T-cell (primary cell): ENCODE results near the gene CTSH. TPM values are rescaled to one million over a fixed set of nuclear protein-coding genes. Genes with fewer than 3 reads are reported as not detected.

Experiments
- ATAC-seq, 4 experiments: fragments of 200-7000 bp in 3 of 4; fragments of 150-1000 bp in 1 of 4; cut with Tn5 transposase; replicated peaks in 1 of 4; 1 replicate in 3 of 4; 2 replicates in 1 of 4; pipeline ENCODE4 v1.10.0; 2021; ENCODE audit warnings: moderate library complexity in 3 of 4, mild to moderate bottlenecking in 2 of 4, moderate number of reproducible peaks in 1 of 4
- CTCF ChIA-PET, 2 donors: fragments of 300-600 bp; sonication (Branson Sonifier 250); formaldehyde crosslinking; loops; one replicate each; lab custom pipeline; 2022; ENCODE audit warnings: antibody characterized with exemption in 2 of 2; lab: Charles Lee
- POLR2A ChIA-PET, 2 donors: fragments of 300-600 bp; sonication (Branson Sonifier 250); formaldehyde crosslinking; loops; one replicate each; lab custom pipeline; 2022; ENCODE audit warnings: antibody characterized with exemption in 2 of 2; lab: Charles Lee
- DNase-seq, 35 experiments: peaks; one replicate each; pipeline versions ENCODE4 v3.0.0 to v3.0.0-alpha.2; 2013 to 2023
- H3K27ac ChIP-seq: one replicate; pipeline ENCODE4 v1.5.1; 2013; ENCODE audit warnings: low read length
- H3K27me3 ChIP-seq, 2 experiments: replicated peaks in 1 of 2; 1 replicate in 1 of 2; 2 replicates in 1 of 2; pipeline versions ENCODE4 v1.6.1 to v1.7.0; 2013; ENCODE audit warnings: low read length in 1 of 2, mixed read lengths in 1 of 2; ENCODE audit not compliant: control insufficient read depth in 2 of 2, insufficient read depth in 2 of 2; ENCODE audit errors: extremely low read depth in 1 of 2
- H3K36me3 ChIP-seq, 2 donors: 1 replicate in 1 of 2; 2 replicates in 1 of 2; pipeline versions ENCODE4 v1.6.1 to v1.7.0; 2013; ENCODE audit warnings: low read length in 1 of 2; ENCODE audit not compliant: control insufficient read depth in 2 of 2, insufficient read depth in 1 of 2; ENCODE audit errors: extremely low read depth in 1 of 2
- H3K4me1 ChIP-seq, 2 experiments: 1 replicate in 1 of 2; 2 replicates in 1 of 2; pipeline versions ENCODE4 v1.6.1 to v1.7.0; 2013; ENCODE audit warnings: low read length in 2 of 2, mixed read lengths in 1 of 2; ENCODE audit not compliant: insufficient read depth in 2 of 2, control insufficient read depth in 1 of 2; ENCODE audit errors: extremely low read depth in 1 of 2
- H3K4me3 ChIP-seq, 2 donors: 1 replicate in 1 of 2; 2 replicates in 1 of 2; pipeline versions ENCODE4 v1.5.1 to v1.7.0; 2013; ENCODE audit warnings: mild to moderate bottlenecking in 2 of 2, low read length in 1 of 2, moderate library complexity in 1 of 2; ENCODE audit not compliant: control insufficient read depth in 1 of 2; ENCODE audit errors: extremely low read depth in 1 of 2
- H3K9me3 ChIP-seq: 2 replicates; pipeline ENCODE4 v1.7.0; 2013
- H3K27ac Mint-ChIP-seq, 2 donors: one replicate each; pipeline ENCODE4 v1.8.0; 2020 to 2021; ENCODE audit warnings: mild to moderate bottlenecking in 2 of 2, mixed read lengths in 2 of 2
- H3K27me3 Mint-ChIP-seq, 2 donors: one replicate each; pipeline ENCODE4 v1.8.0; 2021 to 2022; ENCODE audit warnings: mixed read lengths in 2 of 2
- H3K36me3 Mint-ChIP-seq: one replicate; pipeline ENCODE4 v1.8.0; 2021; ENCODE audit warnings: mixed read lengths
- H3K4me1 Mint-ChIP-seq, 3 donors: one replicate each; pipeline ENCODE4 v1.8.0; 2020 to 2022; ENCODE audit warnings: mixed read lengths in 3 of 3, mild to moderate bottlenecking in 1 of 3
- H3K4me3 Mint-ChIP-seq, 3 donors: one replicate each; pipeline ENCODE4 v1.8.0; 2020 to 2022; ENCODE audit warnings: mild to moderate bottlenecking in 3 of 3, mixed read lengths in 3 of 3, moderate library complexity in 3 of 3
- H3K9me3 Mint-ChIP-seq, 3 donors: one replicate each; pipeline ENCODE4 v1.8.0; 2020 to 2022; ENCODE audit warnings: mixed read lengths in 3 of 3
- WGBS: methylation state at CpG from one replicate; pipeline ENCODE4 v1.1.5; 2013; ENCODE audit warnings: missing lambda C conversion rate; ENCODE audit not compliant: insufficient coverage; 5-methylcytosine and 5-hydroxymethylcytosine counted together
- total RNA-seq, 35 experiments: library from RNA in 6 of 35; stranded (reverse) in 6 of 35; fragments of 120-200 nt in 1 of 35; gene quantifications; one replicate each; pipeline versions ENCODE4 v1.2.1 to v1.2.4 and lab custom pipeline; 2013 to 2026

Gene CTSH
- total RNA-seq, 5 donors from 2014 or later (not counting 1 experiment from before 2014, with no cell fraction given), result 8.5 to 49.7 (median 19.2) TPM

GRCh38 chr15:78984041-78984440, 39.2 kb upstream of the CTSH start:
- H3K36me3 ChIP-seq, result no peaks in the 10 kb centered on the region
- H3K36me3 Mint-ChIP-seq, result no peaks in the 10 kb centered on the region
- H3K27me3 Mint-ChIP-seq, result peaks cover 5 to 9% of the 10 kb centered on the region in 2 donors
- H3K4me3 Mint-ChIP-seq, result no peak overlapping the region
- no peaks in the 10 kb centered on the region for H3K4me1 ChIP-seq
- WGBS, result 88% methylated on average over 1 of the region's 1 CpG
- DNase-seq (no peak), ATAC-seq (no peak)
- CTCF ChIA-PET, result no interaction called here
- H3K27me3 ChIP-seq, result peaks cover 0 to 19% of the 10 kb centered on the region in 2 experiments
- no peak overlapping the region for H3K4me3 ChIP-seq
- H3K9me3 ChIP-seq, result no peaks in the 10 kb centered on the region
- H3K9me3 Mint-ChIP-seq, result no peaks in the 10 kb centered on the region
- POLR2A ChIA-PET, result no interaction called here
- no peak overlapping the region for H3K27ac ChIP-seq
- H3K4me1 Mint-ChIP-seq, result no peaks in the 10 kb centered on the region
- no peak overlapping the region for H3K27ac Mint-ChIP-seq

- Histone ChIP-seq H3K27me3 (peaks cover 0 to 24% of the 10 kb centered on the region in 2 experiments), H3K4me3 (no peak overlapping the region), H3K9me3 (no peaks in the 10 kb centered on the region), H3K4me1 (no peaks in the 10 kb centered on the region), H3K27ac (no peak overlapping the region), H3K36me3 (no peaks in the 10 kb centered on the region)
- 57% methylated on average over 5 of the region's 5 CpGs for WGBS
- H3K36me3 Mint-ChIP-seq, result no peaks in the 10 kb centered on the region
- DNase-seq (no peak), ATAC-seq (no peak)
- ChIA-PET POLR2A (no interaction called here), CTCF (no interaction called here)
- no peaks in the 10 kb centered on the region for H3K9me3 Mint-ChIP-seq
- H3K4me1 Mint-ChIP-seq, result no peaks in the 10 kb centered on the region
- no peak overlapping the region for H3K4me3 Mint-ChIP-seq
- no peak overlapping the region for H3K27ac Mint-ChIP-seq
- peaks cover 5 to 8% of the 10 kb centered on the region in 2 donors for H3K27me3 Mint-ChIP-seq
These were observed 38.5 kb upstream of the CTSH start for GRCh38 chr15:78983146-78983918.

GRCh38 chr15:78982736-78983135, 37.9 kb upstream of the CTSH start:
- no peak for ATAC-seq
- H3K4me1 ChIP-seq, result no peaks in the 10 kb centered on the region
- DNase-seq, result no peak
- no peak overlapping the region for H3K4me3 Mint-ChIP-seq
- CTCF ChIA-PET, result no interaction called here
- peaks cover 0 to 23% of the 10 kb centered on the region in 2 experiments for H3K27me3 ChIP-seq
- H3K27ac ChIP-seq, result no peak overlapping the region
- 81% methylated on average over 9 of the region's 10 CpGs for WGBS
- no peak overlapping the region for H3K4me3 ChIP-seq
- no peaks in the 10 kb centered on the region for H3K9me3 Mint-ChIP-seq
- POLR2A ChIA-PET, result no interaction called here
- H3K9me3 ChIP-seq, result no peaks in the 10 kb centered on the region
- H3K27me3 Mint-ChIP-seq, result peaks cover 5 to 7% of the 10 kb centered on the region in 2 donors
- H3K4me1 Mint-ChIP-seq, result no peaks in the 10 kb centered on the region
- no peak overlapping the region for H3K27ac Mint-ChIP-seq
- no peaks in the 10 kb centered on the region for H3K36me3 ChIP-seq
- H3K36me3 Mint-ChIP-seq, result no peaks in the 10 kb centered on the region

GRCh38 chr15:78981532-78982313, 36.9 kb upstream of the CTSH start:
- Histone ChIP-seq H3K9me3 (no peaks in the 10 kb centered on the region), H3K4me3 (no peak overlapping the region), H3K36me3 (no peaks in the 10 kb centered on the region), H3K4me1 (no peaks in the 10 kb centered on the region), H3K27me3 (peaks cover 0 to 21% of the 10 kb centered on the region in 2 experiments), H3K27ac (no peak overlapping the region)
- no peaks in the 10 kb centered on the region for H3K36me3 Mint-ChIP-seq
- no peak overlapping the region for H3K4me3 Mint-ChIP-seq
- WGBS, result 79% methylated on average over 8 of the region's 11 CpGs
- ChIA-PET CTCF (no interaction called here), POLR2A (no interaction called here)
- H3K27ac Mint-ChIP-seq, result no peak overlapping the region
- H3K27me3 Mint-ChIP-seq, result peaks cover 5 to 7% of the 10 kb centered on the region in 2 donors
- H3K4me1 Mint-ChIP-seq, result peaks cover 0 to 7% (median 2%) of the 10 kb centered on the region in 3 donors
- H3K9me3 Mint-ChIP-seq, result no peaks in the 10 kb centered on the region
- no peak for DNase-seq
- no peak for ATAC-seq

- WGBS, result 76% methylated on average over 11 of the region's 17 CpGs
- no peak overlapping the region for H3K27ac ChIP-seq
These were observed 34.8 kb upstream of the CTSH start for GRCh38 chr15:78979456-78980320.

More at GRCh38 chr15:78979456-78980320, 34.8 kb upstream of the CTSH start:
- H3K4me1 ChIP-seq, result no peaks in the 10 kb centered on the region
- peaks cover 0 to 23% of the 10 kb centered on the region in 2 experiments for H3K27me3 ChIP-seq
- peak in 12 of 35 experiments; percentile 4 to 63 (median 9) for DNase-seq
- no peak overlapping the region for H3K4me3 ChIP-seq
- H3K36me3 Mint-ChIP-seq, result no peaks in the 10 kb centered on the region
- H3K4me1 Mint-ChIP-seq, result peaks cover 0 to 7% (median 2%) of the 10 kb centered on the region in 3 donors
- no peaks in the 10 kb centered on the region for H3K9me3 ChIP-seq
- peak in 1 of 4 experiments; percentile 41 for ATAC-seq
- POLR2A ChIA-PET, result interaction anchor here in 1 of 2 donors (0.6 kb wide), 1 partner anchor 109 kb away, joined by 8 read pairs; no protein-coding TSS in a partner anchor
- no peak overlapping the region for H3K27ac Mint-ChIP-seq
- H3K9me3 Mint-ChIP-seq, result no peaks in the 10 kb centered on the region
- no peaks in the 10 kb centered on the region for H3K36me3 ChIP-seq
- peaks cover 5 to 7% of the 10 kb centered on the region in 2 donors for H3K27me3 Mint-ChIP-seq
- no peak overlapping the region for H3K4me3 Mint-ChIP-seq
- CTCF ChIA-PET, result interaction anchor here (0.5 to 1.2 kb wide), 4 partner anchors 9 to 934 kb away, joined by 3 to 7 read pairs (median 4); no protein-coding TSS in a partner anchor
